ENCODE data around the gene KLHDC7B. TPM values are rescaled to one million over a fixed set of nuclear protein-coding genes. Genes with fewer than 3 reads are reported as not detected.

Gene KLHDC7B
- total RNA-seq, 1 donor from 2014 or later = 16.3 TPM

- H3K27me3 ChIP-seq (ENCODE audit: control insufficient read depth, insufficient read depth, low read length) = no peaks in the 10 kb centered on the region
- no peak for DNase-seq (ENCODE audit: low read depth)
Measured at GRCh38 chr22:50506611-50507420, 38.9 kb upstream of the KLHDC7B start.

DNA sequence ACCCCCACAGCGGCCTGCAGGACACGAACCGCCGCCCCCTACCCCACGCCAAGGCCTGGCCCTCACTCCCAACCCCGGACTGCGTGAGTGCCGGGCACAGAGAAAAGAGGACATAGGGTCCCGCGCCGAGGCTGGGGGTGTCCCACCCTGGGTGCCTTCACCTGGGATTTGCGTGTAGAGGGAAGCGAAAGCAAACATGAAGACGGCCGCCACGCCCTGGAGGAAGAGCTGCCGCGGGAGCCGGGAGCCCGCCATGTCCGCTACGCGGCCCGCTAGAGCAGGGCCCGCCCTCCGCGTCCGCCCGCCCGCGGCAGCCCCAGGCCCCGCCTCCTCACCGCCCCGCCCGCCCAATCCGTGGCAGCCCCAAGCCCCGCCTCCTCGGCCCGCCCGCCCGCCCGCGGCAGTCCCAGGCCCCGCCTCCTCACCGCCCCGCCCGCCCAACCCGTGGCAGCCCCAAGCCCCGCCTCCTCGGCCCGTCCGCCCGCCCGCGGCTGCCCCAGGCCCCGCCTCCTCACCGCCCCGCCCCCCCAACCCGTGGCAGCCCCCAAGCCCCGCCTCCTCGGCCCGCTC is 38.2 kb upstream of the KLHDC7B start, which contains the start of gene LMF2:
TSS of gene LMF2 (minus strand) at position 282 of the 570 bp plus-strand sequence. CDS start at position 255, 27 bp downstream.
- H3K36me3 ChIP-seq (ENCODE audit: control insufficient read depth, insufficient read depth, low read length) = no peaks in the 10 kb centered on the region
- peak within 1 kb of the TSS; percentile 99 for H3K4me3 ChIP-seq (ENCODE audit: low read depth, low read length)
- no peak for TF ChIP-seq CTCF (IDR thresholded peaks at IDR 0.05; ENCODE audit: insufficient read depth, low read length, poor library complexity, severe bottlenecking)
- H3K27me3 ChIP-seq (ENCODE audit: control insufficient read depth, insufficient read depth, low read length) = no peaks in the 10 kb centered on the region
- DNase-seq (ENCODE audit: low read depth) = no peak

More at GRCh38 chr22:50506611-50507420, 38.9 kb upstream of the KLHDC7B start:
- H3K36me3 ChIP-seq (ENCODE audit: control insufficient read depth, insufficient read depth, low read length) = no peaks in the 10 kb centered on the region
- no peak for TF ChIP-seq CTCF (IDR thresholded peaks at IDR 0.05; ENCODE audit: insufficient read depth, low read length, poor library complexity, severe bottlenecking)
- H3K4me3 ChIP-seq (ENCODE audit: low read depth, low read length) = peak overlapping the region; percentile 99

DNA sequence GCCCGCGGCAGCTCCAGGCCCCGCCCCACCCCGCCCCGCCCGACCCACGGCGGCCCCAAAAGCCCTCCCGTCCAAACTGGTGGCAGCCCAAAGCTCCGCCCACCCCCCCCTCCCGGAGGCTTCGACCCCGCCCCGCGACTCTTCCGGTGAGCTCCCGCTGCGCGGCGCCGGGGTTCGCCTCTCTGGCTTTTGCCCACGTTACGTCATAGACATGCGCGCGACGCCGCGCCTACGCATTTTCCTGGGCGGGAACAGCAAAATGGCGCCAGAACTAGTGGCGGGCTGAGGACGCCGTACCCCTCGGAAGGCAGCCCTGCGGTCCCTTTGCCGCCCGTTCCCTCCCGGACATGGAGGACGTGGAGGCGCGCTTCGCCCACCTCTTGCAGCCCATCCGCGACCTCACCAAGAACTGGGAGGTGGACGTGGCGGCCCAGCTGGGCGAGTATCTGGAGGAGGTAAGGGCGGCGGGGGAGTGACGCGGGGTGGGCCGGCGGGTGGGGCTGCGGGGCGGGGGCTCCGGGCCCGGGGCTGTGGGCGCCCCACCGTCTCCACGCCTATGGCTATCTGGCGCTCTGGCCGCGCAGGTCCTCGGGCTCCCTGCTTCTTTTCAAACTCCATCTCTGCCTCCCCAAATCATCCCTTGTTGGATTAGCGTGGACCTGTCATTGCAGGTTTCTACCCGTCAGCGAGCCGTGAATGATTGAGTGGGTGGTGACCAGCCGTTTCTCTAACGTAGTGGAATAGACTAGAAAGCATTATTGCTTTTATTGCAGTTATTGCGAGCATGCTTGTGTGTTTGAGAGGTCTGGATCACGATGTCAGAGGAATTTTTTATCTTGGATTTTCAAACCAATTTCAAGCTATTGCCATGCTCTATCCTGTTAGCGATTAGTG is 37.5 kb upstream of the KLHDC7B start, which contains the start of gene NCAPH2:
TSS of gene NCAPH2 (plus strand) at position 234 of the 894 bp plus-strand sequence. CDS start at position 348, 114 bp downstream.
- H3K4me3 ChIP-seq (ENCODE audit: low read depth, low read length) = peak within 1 kb of the TSS; percentile 99
- no peak for TF ChIP-seq CTCF (IDR thresholded peaks at IDR 0.05; ENCODE audit: insufficient read depth, low read length, poor library complexity, severe bottlenecking)
- no peaks in the 10 kb centered on the region for H3K36me3 ChIP-seq (ENCODE audit: control insufficient read depth, insufficient read depth, low read length)
- no peaks in the 10 kb centered on the region for H3K27me3 ChIP-seq (ENCODE audit: control insufficient read depth, insufficient read depth, low read length)
- DNase-seq (ENCODE audit: low read depth) = no peak

DNA sequence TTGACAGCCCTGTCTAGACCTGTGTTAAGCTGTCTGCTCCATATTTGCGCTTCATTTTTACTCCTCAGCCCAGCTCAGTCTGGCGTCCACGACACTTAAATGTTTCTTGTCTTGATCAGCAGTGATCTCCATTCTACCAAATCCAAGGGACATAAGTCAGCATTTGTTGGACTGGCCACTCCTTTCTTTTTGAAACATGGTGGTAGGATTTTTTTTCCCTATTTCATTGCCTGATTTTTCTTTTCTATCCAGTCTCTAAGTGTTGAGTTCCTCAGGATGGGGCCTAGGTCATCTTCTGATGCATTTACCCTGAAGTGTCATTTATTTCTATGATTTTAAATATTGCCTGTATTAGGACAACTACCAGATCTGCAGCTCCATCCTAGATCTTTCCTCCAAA is 36.8 kb upstream of the KLHDC7B start:
- TF ChIP-seq CTCF (IDR thresholded peaks at IDR 0.05; ENCODE audit: insufficient read depth, low read length, poor library complexity, severe bottlenecking) = no peak
- H3K27me3 ChIP-seq (ENCODE audit: control insufficient read depth, insufficient read depth, low read length) = no peaks in the 10 kb centered on the region
- H3K4me3 ChIP-seq (ENCODE audit: low read depth, low read length) = peak overlapping the region; percentile 80
- H3K36me3 ChIP-seq (ENCODE audit: control insufficient read depth, insufficient read depth, low read length) = no peaks in the 10 kb centered on the region
- no peak for DNase-seq (ENCODE audit: low read depth)

DNA sequence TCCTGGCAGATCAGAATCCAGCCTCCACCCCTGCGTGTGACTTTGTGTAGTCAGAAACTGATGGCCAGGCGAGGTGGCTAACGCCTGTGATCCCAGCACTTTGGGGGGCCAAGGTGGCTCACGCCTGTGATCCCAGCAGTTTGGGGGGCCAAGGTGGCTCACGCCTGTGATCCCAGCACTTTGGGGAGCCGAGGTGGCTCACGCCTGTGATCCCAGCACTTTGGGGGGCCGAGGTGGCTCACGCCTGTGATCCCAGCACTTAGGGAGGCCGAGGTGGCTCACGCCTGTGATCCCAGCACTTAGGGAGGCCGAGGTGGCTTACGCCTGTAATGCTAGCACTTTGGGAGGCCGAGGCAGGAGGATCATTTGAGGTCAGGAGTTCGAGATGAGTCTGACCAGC is 32.5 kb upstream of the KLHDC7B start:
- Histone ChIP-seq H3K36me3 (ENCODE audit: control insufficient read depth, insufficient read depth, low read length) (no peaks in the 10 kb centered on the region), H3K4me3 (ENCODE audit: low read depth, low read length) (no peak overlapping the region), H3K27me3 (ENCODE audit: control insufficient read depth, insufficient read depth, low read length) (no peaks in the 10 kb centered on the region)
- no peak for TF ChIP-seq CTCF (IDR thresholded peaks at IDR 0.05; ENCODE audit: insufficient read depth, low read length, poor library complexity, severe bottlenecking)
- DNase-seq (ENCODE audit: low read depth) = no peak
